ENCODE measurements around the gene TMCC2. TPM values are rescaled to one million over a fixed set of nuclear protein-coding genes. Genes with fewer than 3 reads are reported as not detected.

Gene TMCC2
- total RNA-seq, 1 experiment from 2014 or later = 2.7 TPM

GRCh38 chr1:205287076-205287475, 59.3 kb downstream of the TMCC2 start:
- Histone ChIP-seq H3K4me3 (replicated peaks in 1 of 2; ENCODE audit: low read depth in 1 of 2, low read length in 2 of 2) (no peak overlapping the region), H2AFZ (ENCODE audit: low read depth, low read length, poor library complexity, severe bottlenecking) (no peak overlapping the region), H3K4me2 (ENCODE audit: low read length) (no peak overlapping the region), H3K9me3 (ENCODE audit: control insufficient read depth in 1 of 2, insufficient read depth in 1 of 2, low read depth in 1 of 2, low read length in 2 of 2) (no peaks in the 10 kb centered on the region), H3K9me2 (ENCODE audit: insufficient read depth) (no peaks in the 10 kb centered on the region), H3K36me3 (ENCODE audit: control insufficient read depth in 1 of 2, insufficient read depth in 2 of 2, low read length in 2 of 2) (no peaks in the 10 kb centered on the region), H3K79me2 (ENCODE audit: insufficient read depth, low read length) (no peaks in the 10 kb centered on the region), H3K4me1 (ENCODE audit: control insufficient read depth in 1 of 2, insufficient read depth in 2 of 2, low read length in 2 of 2) (peaks cover 30 to 61% of the 10 kb centered on the region in 2 experiments), H3K27me3 (ENCODE audit: insufficient read depth, low read length) (no peaks in the 10 kb centered on the region), H4K20me1 (ENCODE audit: insufficient read depth) (no peaks in the 10 kb centered on the region), H3K27ac (ENCODE audit: low read depth, low read length) (no peak overlapping the region), H3K9ac (ENCODE audit: low read length) (no peak overlapping the region)
- ChIA-PET POLR2A (no interaction called here), CTCF (no interaction called here), RAD21 (ENCODE audit: low non-redundant PET in 1 of 2, low total read pairs in 2 of 2, uncharacterized antibody in 2 of 2, unreplicated experiment in 2 of 2) (no interaction called here)
- intact Hi-C loops (cut with micrococcal nuclease) = no loop called here
- no TSS peak for BruUV-seq (replicated peaks)
- TF ChIP-seq FOSL1 (IDR thresholded peaks at IDR 0.05; ENCODE audit: low read depth) = no peak
- no peak for ATAC-seq
- DNase-seq (ENCODE audit: low read depth, low spot score) = no peak

- Histone ChIP-seq H3K4me2 (ENCODE audit: low read length) (peak overlapping the region; percentile 26; the same call in 1 of the 2 replicates), H3K9me2 (ENCODE audit: insufficient read depth) (no peaks in the 10 kb centered on the region), H3K79me2 (ENCODE audit: insufficient read depth, low read length) (no peaks in the 10 kb centered on the region), H3K9me3 (ENCODE audit: control insufficient read depth in 1 of 2, insufficient read depth in 1 of 2, low read depth in 1 of 2, low read length in 2 of 2) (no peaks in the 10 kb centered on the region), H3K27ac (ENCODE audit: low read depth, low read length) (no peak overlapping the region), H3K4me1 (ENCODE audit: control insufficient read depth in 1 of 2, insufficient read depth in 2 of 2, low read length in 2 of 2) (peaks cover 30 to 62% of the 10 kb centered on the region in 2 experiments), H2AFZ (ENCODE audit: low read depth, low read length, poor library complexity, severe bottlenecking) (peak overlapping the region; percentile 9), H3K9ac (ENCODE audit: low read length) (no peak overlapping the region), H3K27me3 (ENCODE audit: insufficient read depth, low read length) (no peaks in the 10 kb centered on the region), H3K4me3 (replicated peaks in 1 of 2; ENCODE audit: low read depth in 1 of 2, low read length in 2 of 2) (no peak overlapping the region), H3K36me3 (ENCODE audit: control insufficient read depth in 1 of 2, insufficient read depth in 2 of 2, low read length in 2 of 2) (no peaks in the 10 kb centered on the region), H4K20me1 (ENCODE audit: insufficient read depth) (no peaks in the 10 kb centered on the region)
- TF ChIP-seq JUND (IDR thresholded peaks at IDR 0.05) (no peak), RAD21 (IDR thresholded peaks at IDR 0.05; ENCODE audit: low read depth) (no peak), TCF7L2 (IDR thresholded peaks at IDR 0.05; ENCODE audit: borderline replicate concordance, extremely low read depth, insufficient read depth, insufficient read length) (no peak), POLR2A (IDR thresholded peaks at IDR 0.05; ENCODE audit: borderline replicate concordance, extremely low read depth, insufficient read depth, insufficient read length) (no peak), ZNF274 (IDR thresholded peaks at IDR 0.05; ENCODE audit: low read depth, low read length) (no peak), ZBTB33 (IDR thresholded peaks at IDR 0.05; ENCODE audit: extremely low read depth, insufficient replicate concordance, low read length) (no peak), YY1 (IDR thresholded peaks at IDR 0.05; ENCODE audit: extremely low read depth, insufficient replicate concordance, low read depth, low read length) (no peak), EZH2 (IDR thresholded peaks at IDR 0.05) (no peak), ZFX (IDR thresholded peaks at IDR 0.05) (no peak), EGR1 (IDR thresholded peaks at IDR 0.05; ENCODE audit: low read depth) (no peak)
- intact Hi-C loops (cut with micrococcal nuclease) = no loop called here
- CTCF ChIA-PET = interaction anchor here (1.1 to 2.7 kb wide), 2 partner anchors 15 to 38 kb away, joined by 4 to 8 read pairs; no protein-coding TSS in a partner anchor
- BruUV-seq (replicated peaks) = no TSS peak
- RAD21 ChIA-PET (ENCODE audit: low non-redundant PET in 1 of 2, low total read pairs in 2 of 2, uncharacterized antibody in 2 of 2, unreplicated experiment in 2 of 2) = no interaction called here
- POLR2A ChIA-PET = no interaction called here
- DNase-seq (ENCODE audit: low read depth, low spot score) = no peak
- no peak for ATAC-seq
Measured at GRCh38 chr1:205287767-205288559, 60.2 kb downstream of the TMCC2 start.
